ENCODE measurements around the gene GAN. TPM values are rescaled to one million over a fixed set of nuclear protein-coding genes. Genes with fewer than 3 reads are reported as not detected.

Gene GAN
- total RNA-seq, 4 donors from 2014 or later: 8.7 to 12.8 (median 9.5) TPM

DNA sequence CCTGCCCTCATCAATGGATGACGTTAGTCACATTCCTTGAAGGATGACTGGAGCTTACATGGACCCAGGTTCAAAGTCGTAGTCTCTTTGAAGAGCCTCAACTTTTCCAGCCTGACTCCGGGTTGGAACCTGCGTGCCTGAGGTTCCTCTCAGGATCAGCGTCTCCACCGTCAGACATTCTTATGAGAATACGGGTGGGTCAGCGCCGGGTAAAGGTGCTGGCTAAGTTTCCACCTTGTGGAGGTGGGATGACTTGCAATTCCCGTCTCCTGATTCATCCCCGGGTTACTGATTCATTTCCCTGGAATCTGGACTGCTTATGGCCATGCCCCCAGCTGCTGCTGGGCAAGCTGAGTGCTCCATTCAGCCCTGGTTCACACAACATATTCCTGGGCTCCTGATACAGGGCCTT is 90.9 kb downstream of the GAN start:
- WGBS, 2 donors: 79 to 83% methylated on average over 11 of the region's 11 CpGs
- Histone ChIP-seq H3K4me1 (peaks cover 4 to 7% of the 10 kb centered on the region in 2 donors), H3K4me3 (replicated peaks in 1 of 3) (no peak overlapping the region), H3K36me3 (no peaks in the 10 kb centered on the region), H3K27me3 (no peaks in the 10 kb centered on the region), H3K9me3 (no peaks in the 10 kb centered on the region), H3K27ac (no peak overlapping the region)
- no peak for TF ChIP-seq CTCF (IDR thresholded peaks at IDR 0.05)
- no peak for TF ChIP-seq POLR2A (IDR thresholded peaks at IDR 0.05)
- intact Hi-C loops (cut with DNase I): no loop called here
- DNase-seq: no peak

GRCh38 chr16:81408409-81408950 is 93.7 kb downstream of the GAN start:
- TF ChIP-seq CTCF (IDR thresholded peaks at IDR 0.05): no peak
- TF ChIP-seq POLR2A (IDR thresholded peaks at IDR 0.05): no peak
- Histone ChIP-seq H3K4me1 (peaks cover 4 to 5% of the 10 kb centered on the region in 2 donors), H3K36me3 (no peaks in the 10 kb centered on the region), H3K9me3 (no peaks in the 10 kb centered on the region), H3K4me3 (replicated peaks in 1 of 3) (no peak overlapping the region), H3K27ac (no peak overlapping the region), H3K27me3 (no peaks in the 10 kb centered on the region)
- intact Hi-C loops (cut with DNase I): no loop called here
- 90% methylated on average over 9 of the region's 9 CpGs for WGBS, 2 donors
- DNase-seq: no peak

GRCh38 chr16:81409016-81409556 is 94.3 kb downstream of the GAN start:
- no peak for DNase-seq
- no peak for TF ChIP-seq CTCF (IDR thresholded peaks at IDR 0.05)
- no peak for TF ChIP-seq POLR2A (IDR thresholded peaks at IDR 0.05)
- no peaks in the 10 kb centered on the region for H3K36me3 ChIP-seq
- H3K9me3 ChIP-seq: no peaks in the 10 kb centered on the region
- no peaks in the 10 kb centered on the region for H3K27me3 ChIP-seq
- no peak overlapping the region for H3K4me3 ChIP-seq (replicated peaks in 1 of 3)
- H3K27ac ChIP-seq: no peak overlapping the region
- intact Hi-C loops (cut with DNase I): no loop called here
- 86 to 88% methylated on average over 13 of the region's 13 CpGs for WGBS, 2 donors
- no peaks in the 10 kb centered on the region for H3K4me1 ChIP-seq

GRCh38 chr16:81410643-81411293 is 96.0 kb downstream of the GAN start:
- H3K4me1 ChIP-seq: peaks cover 4 to 5% of the 10 kb centered on the region in 2 donors
- H3K9me3 ChIP-seq: no peaks in the 10 kb centered on the region
- no peak overlapping the region for H3K27ac ChIP-seq
- no peak overlapping the region for H3K4me3 ChIP-seq (replicated peaks in 1 of 3)
- DNase-seq: no peak
- intact Hi-C loops (cut with DNase I): no loop called here
- H3K36me3 ChIP-seq: no peaks in the 10 kb centered on the region
- TF ChIP-seq POLR2A (IDR thresholded peaks at IDR 0.05): no peak
- no peak for TF ChIP-seq CTCF (IDR thresholded peaks at IDR 0.05)
- 70 to 80% methylated on average over 9 to 10 of the region's 10 CpGs for WGBS, 2 donors
- no peaks in the 10 kb centered on the region for H3K27me3 ChIP-seq
